Mesenchymal stem cell (in vitro differentiated cells and primary cell): ENCODE results near the gene LHFPL2.
"Not testable (repeated sequence)": the region's sequence is repeated elsewhere in the genome, so short reads cannot be mapped to it uniquely, and the experiment has no call there.

Experiments used
- DNase-seq: peaks from one replicate; pipeline ENCODE4 v3.0.0-alpha.2; 2013
- H2AFZ ChIP-seq: one replicate; pipeline ENCODE4 v1.6.1; 2013; ENCODE audit warnings: low read depth, mild to moderate bottlenecking, control low read depth, inconsistent platforms, low read length, moderate library complexity
- H2AK5ac ChIP-seq: 2 replicates; pipeline ENCODE4 v1.6.1; 2013; ENCODE audit warnings: low read length, moderate library complexity, mild to moderate bottlenecking, inconsistent platforms; ENCODE audit not compliant: severe bottlenecking
- H2BK120ac ChIP-seq: one replicate; pipeline ENCODE4 v1.6.1; 2013; ENCODE audit warnings: low read depth, mild to moderate bottlenecking, inconsistent platforms, low read length, moderate library complexity
- H2BK12ac ChIP-seq, 2 experiments: one replicate each; pipeline ENCODE4 v1.6.1; 2013; ENCODE audit warnings: inconsistent platforms in 2 of 2, low read length in 2 of 2, mild to moderate bottlenecking in 2 of 2, moderate library complexity in 2 of 2, control low read depth in 1 of 2
- H2BK15ac ChIP-seq: one replicate; pipeline ENCODE4 v1.6.1; 2013; ENCODE audit warnings: mild to moderate bottlenecking, low read depth, inconsistent platforms; ENCODE audit not compliant: poor library complexity, severe bottlenecking
- H2BK5ac ChIP-seq: 2 replicates; pipeline ENCODE4 v1.6.1; 2013; ENCODE audit warnings: low read depth, mild to moderate bottlenecking, low read length, control low read depth, inconsistent platforms; ENCODE audit not compliant: poor library complexity, severe bottlenecking
- H3K14ac ChIP-seq, 2 experiments: one replicate each; pipeline ENCODE4 v1.6.1; 2013; ENCODE audit warnings: inconsistent platforms in 2 of 2, low read length in 2 of 2, control low read depth in 1 of 2, mild to moderate bottlenecking in 1 of 2, moderate library complexity in 1 of 2
- H3K18ac ChIP-seq, 2 experiments: one replicate each; pipeline ENCODE4 v1.6.1; 2013; ENCODE audit warnings: inconsistent platforms in 2 of 2, low read length in 2 of 2, control low read depth in 1 of 2, low read depth in 1 of 2, mild to moderate bottlenecking in 1 of 2
- H3K23ac ChIP-seq, 2 experiments: one replicate each; pipeline ENCODE4 v1.6.1; 2013; ENCODE audit warnings: inconsistent platforms in 2 of 2, low read length in 2 of 2, mild to moderate bottlenecking in 2 of 2, moderate library complexity in 2 of 2, control low read depth in 1 of 2
- H3K27ac ChIP-seq: 2 replicates; pipeline ENCODE4 v1.5.1; 2013; ENCODE audit warnings: mild to moderate bottlenecking, moderate library complexity, low read length, control low read depth, inconsistent platforms; ENCODE audit not compliant: poor library complexity, severe bottlenecking
- H3K27me3 ChIP-seq, 2 experiments: 2 replicates each; pipeline versions ENCODE4 v1.6.1 to v1.7.0; 2013; ENCODE audit warnings: low read length in 2 of 2, mild to moderate bottlenecking in 2 of 2, moderate library complexity in 2 of 2, control low read depth in 1 of 2, inconsistent platforms in 1 of 2; ENCODE audit not compliant: control insufficient read depth in 1 of 2, insufficient read depth in 1 of 2
- H3K36me3 ChIP-seq, 2 experiments: 2 replicates each; pipeline versions ENCODE4 v1.6.1 to v1.7.0; 2013; ENCODE audit warnings: low read length in 2 of 2, control low read depth in 1 of 2, inconsistent platforms in 1 of 2, low read depth in 1 of 2, mild to moderate bottlenecking in 1 of 2; ENCODE audit not compliant: insufficient read depth in 2 of 2, control insufficient read depth in 1 of 2
- H3K4ac ChIP-seq, 2 experiments: one replicate each; pipeline ENCODE4 v1.6.1; 2013; ENCODE audit warnings: inconsistent platforms in 2 of 2, low read length in 2 of 2, mild to moderate bottlenecking in 2 of 2, moderate library complexity in 2 of 2, control low read depth in 1 of 2, low read depth in 1 of 2
- H3K4me1 ChIP-seq: 2 replicates; pipeline ENCODE4 v1.6.1; 2013; ENCODE audit warnings: low read depth, low read length, control low read depth; ENCODE audit not compliant: control insufficient read depth, insufficient read depth
- H3K4me2 ChIP-seq: 2 replicates; pipeline ENCODE4 v1.6.1; 2013; ENCODE audit warnings: low read length, mild to moderate bottlenecking, inconsistent platforms; ENCODE audit not compliant: poor library complexity, severe bottlenecking
- H3K4me3 ChIP-seq, 2 experiments: 2 replicates each; pipeline versions ENCODE4 v1.5.1 to v1.7.0; 2013; ENCODE audit warnings: low read length in 2 of 2, mild to moderate bottlenecking in 2 of 2, control low read depth in 1 of 2, low read depth in 1 of 2; ENCODE audit not compliant: insufficient read depth in 1 of 2
- H3K79me1 ChIP-seq: replicated peaks from 2 replicates; pipeline ENCODE4 v1.6.1; 2013; ENCODE audit warnings: mild to moderate bottlenecking, control low read depth, low read length, inconsistent platforms; ENCODE audit not compliant: poor library complexity, severe bottlenecking
- H3K9ac ChIP-seq: 2 replicates; pipeline ENCODE4 v1.7.0; 2013; ENCODE audit warnings: mild to moderate bottlenecking, low read length, moderate library complexity
- H3K9me3 ChIP-seq: 2 replicates; pipeline ENCODE4 v1.7.0; 2013; ENCODE audit warnings: mild to moderate bottlenecking, low read length; ENCODE audit not compliant: control insufficient read depth
- H4K8ac ChIP-seq: one replicate; pipeline ENCODE4 v1.6.1; 2013; ENCODE audit warnings: inconsistent platforms, mild to moderate bottlenecking, low read length, moderate library complexity
- H4K91ac ChIP-seq: one replicate; pipeline ENCODE4 v1.6.1; 2013; ENCODE audit warnings: mild to moderate bottlenecking, low read length, inconsistent platforms
- WGBS: methylation state at CpG from one replicate; pipeline ENCODE4 v1.1.7; 2013; ENCODE audit warnings: mixed read lengths; 5-methylcytosine and 5-hydroxymethylcytosine counted together

LHFPL2 gene

GRCh38 chr5:78691084-78691960 is 42.8 kb upstream of the LHFPL2 start:
- Histone ChIP-seq H3K27ac (peak overlapping the region; percentile 12), H3K36me3 (no peaks in the 10 kb centered on the region), H2BK5ac (no peak overlapping the region), H4K8ac (no peak overlapping the region), H3K4me2 (no peak overlapping the region), H3K23ac (no peak overlapping the region), H2AFZ (no peak overlapping the region), H3K9ac (no peak overlapping the region), H3K9me3 (peaks cover 11% of the 10 kb centered on the region), H2BK120ac (no peak overlapping the region), H3K18ac (no peak overlapping the region), H3K79me1 (no peaks in the 10 kb centered on the region), H3K4me3 (no peak overlapping the region), H3K4ac (no peak overlapping the region), H3K14ac (no peak overlapping the region), H3K4me1 (no peaks in the 10 kb centered on the region), H2BK12ac (no peak overlapping the region), H2AK5ac (no peak overlapping the region), H2BK15ac (no peak overlapping the region), H3K27me3 (no peaks in the 10 kb centered on the region), H4K91ac (no peak overlapping the region)
- WGBS: 92% methylated on average over 2 of the region's 2 CpGs
- no peak for DNase-seq

- Histone ChIP-seq H3K23ac (no peak overlapping the region), H3K4ac (no peak overlapping the region), H3K79me1 (no peaks in the 10 kb centered on the region), H3K36me3 (no peaks in the 10 kb centered on the region), H3K4me1 (no peaks in the 10 kb centered on the region), H3K4me2 (no peak overlapping the region), H3K27ac (no peak overlapping the region), H4K91ac (no peak overlapping the region), H2BK5ac (no peak overlapping the region), H2BK12ac (no peak overlapping the region), H2AK5ac (no peak overlapping the region), H3K27me3 (no peaks in the 10 kb centered on the region), H4K8ac (no peak overlapping the region), H3K18ac (no peak overlapping the region), H3K9me3 (peaks cover 11% of the 10 kb centered on the region), H3K14ac (no peak overlapping the region), H3K9ac (no peak overlapping the region), H2BK120ac (no peak overlapping the region), H2AFZ (no peak overlapping the region), H3K4me3 (no peak overlapping the region), H2BK15ac (no peak overlapping the region)
- no peak for DNase-seq
- 66% methylated on average over 2 of the region's 4 CpGs for WGBS
Measured at GRCh38 chr5:78690253-78690972, 41.8 kb upstream of the LHFPL2 start.

GRCh38 chr5:78689540-78690252 is 41.1 kb upstream of the LHFPL2 start:
- Histone ChIP-seq H3K23ac (no peak overlapping the region), H3K4ac (no peak overlapping the region), H2BK12ac (no peak overlapping the region), H3K36me3 (no peaks in the 10 kb centered on the region), H4K8ac (no peak overlapping the region), H3K79me1 (no peaks in the 10 kb centered on the region), H2BK15ac (no peak overlapping the region), H3K9me3 (peaks cover 11% of the 10 kb centered on the region), H2AFZ (no peak overlapping the region), H3K27me3 (no peaks in the 10 kb centered on the region), H3K27ac (no peak overlapping the region), H2BK120ac (no peak overlapping the region), H4K91ac (no peak overlapping the region), H2BK5ac (no peak overlapping the region), H2AK5ac (no peak overlapping the region), H3K18ac (no peak overlapping the region), H3K14ac (no peak overlapping the region), H3K9ac (no peak overlapping the region), H3K4me2 (no peak overlapping the region), H3K4me1 (no peaks in the 10 kb centered on the region), H3K4me3 (no peak overlapping the region)
- no peak for DNase-seq
- WGBS: 100% methylated on average over 1 of the region's 3 CpGs

- not testable (repeated sequence) for H3K9ac ChIP-seq, H3K4ac ChIP-seq, H3K36me3 ChIP-seq, H3K4me1 ChIP-seq, H3K23ac ChIP-seq, H3K27ac ChIP-seq, H2AK5ac ChIP-seq, H3K14ac ChIP-seq, H2BK12ac ChIP-seq, DNase-seq, H3K18ac ChIP-seq, H3K4me2 ChIP-seq, H2BK120ac ChIP-seq, H3K9me3 ChIP-seq, H3K4me3 ChIP-seq, H3K79me1 ChIP-seq, H2AFZ ChIP-seq, H3K27me3 ChIP-seq, H4K91ac ChIP-seq, H2BK5ac ChIP-seq, H2BK15ac ChIP-seq, H4K8ac ChIP-seq
- WGBS: 100% methylated on average over 3 of the region's 4 CpGs
Measured at GRCh38 chr5:78687514-78687913, 38.9 kb upstream of the LHFPL2 start.
